Eye (tissue), 1 donor: Measurements from ENCODE around the gene FXYD7.
"Not testable (repeated sequence)": the region's sequence is repeated elsewhere in the genome, so short reads cannot be mapped to it uniquely, and the experiment has no call there.

ENCODE experiments used
- DNase-seq: peaks from one replicate; pipeline ENCODE4 v3.0.0-alpha.2; 2015

The FXYD7 gene

DNA sequence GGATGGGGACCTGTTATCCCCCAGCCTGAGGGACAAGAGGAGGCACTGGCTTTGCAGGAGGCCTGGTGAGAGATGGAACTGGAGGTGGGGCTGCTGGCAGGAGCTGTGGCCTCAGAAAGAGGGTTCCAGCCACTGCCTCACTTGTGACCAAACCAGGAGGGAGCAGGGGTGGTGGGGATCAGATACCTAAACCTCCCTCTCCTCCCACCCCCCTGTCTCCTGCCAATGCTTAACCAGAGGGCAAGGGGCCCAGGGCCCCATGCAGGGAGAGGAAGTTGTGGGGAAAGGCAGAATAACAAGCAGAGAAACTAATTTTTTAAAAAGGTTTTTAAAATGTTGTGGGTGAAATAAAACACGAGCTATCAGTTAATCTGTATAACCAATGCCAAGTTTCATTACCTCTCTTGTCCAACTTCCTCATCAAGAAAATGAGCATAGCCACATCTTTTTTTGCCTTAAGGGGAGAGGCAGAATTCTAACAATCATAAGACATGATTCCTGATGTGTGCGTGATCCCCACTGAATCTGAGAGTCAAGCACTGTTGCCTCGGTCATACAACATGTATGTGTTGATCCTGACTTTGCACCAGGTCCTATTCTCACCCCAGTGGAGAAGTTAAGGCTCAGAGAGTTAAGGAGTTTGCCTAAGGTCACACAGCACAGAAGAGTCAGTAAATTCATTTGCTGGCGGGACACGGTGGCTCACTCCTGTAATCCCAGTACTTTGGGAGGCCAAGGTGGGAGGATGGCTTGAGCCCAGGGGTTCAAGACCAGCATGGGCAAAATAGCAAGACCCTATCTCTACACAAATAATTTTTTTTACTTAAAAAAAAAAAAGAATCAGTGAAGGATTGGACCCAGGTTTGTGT is 24.4 kb downstream of the FXYD7 start:
- no peak for DNase-seq

DNA sequence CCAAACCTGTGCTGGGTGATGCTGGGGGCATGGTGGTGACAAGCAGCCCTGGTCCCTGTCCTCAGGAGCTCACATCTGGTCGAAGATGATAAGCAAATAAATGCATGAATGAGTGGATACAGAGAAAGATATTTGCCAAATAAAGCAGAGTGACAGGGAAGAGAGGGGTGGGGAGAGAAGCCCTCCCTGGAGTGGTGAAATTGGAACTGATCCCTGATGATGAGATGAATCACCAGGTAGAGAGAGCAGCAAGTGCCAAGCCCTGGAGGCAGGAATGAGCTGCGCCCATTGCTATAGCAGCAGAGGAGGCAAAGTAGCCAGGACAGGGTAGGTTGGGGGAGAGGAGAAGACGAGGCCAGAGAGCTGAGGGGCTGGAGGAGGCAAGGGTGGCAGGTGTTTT is 25.1 kb downstream of the FXYD7 start:
- DNase-seq, result no peak

DNA sequence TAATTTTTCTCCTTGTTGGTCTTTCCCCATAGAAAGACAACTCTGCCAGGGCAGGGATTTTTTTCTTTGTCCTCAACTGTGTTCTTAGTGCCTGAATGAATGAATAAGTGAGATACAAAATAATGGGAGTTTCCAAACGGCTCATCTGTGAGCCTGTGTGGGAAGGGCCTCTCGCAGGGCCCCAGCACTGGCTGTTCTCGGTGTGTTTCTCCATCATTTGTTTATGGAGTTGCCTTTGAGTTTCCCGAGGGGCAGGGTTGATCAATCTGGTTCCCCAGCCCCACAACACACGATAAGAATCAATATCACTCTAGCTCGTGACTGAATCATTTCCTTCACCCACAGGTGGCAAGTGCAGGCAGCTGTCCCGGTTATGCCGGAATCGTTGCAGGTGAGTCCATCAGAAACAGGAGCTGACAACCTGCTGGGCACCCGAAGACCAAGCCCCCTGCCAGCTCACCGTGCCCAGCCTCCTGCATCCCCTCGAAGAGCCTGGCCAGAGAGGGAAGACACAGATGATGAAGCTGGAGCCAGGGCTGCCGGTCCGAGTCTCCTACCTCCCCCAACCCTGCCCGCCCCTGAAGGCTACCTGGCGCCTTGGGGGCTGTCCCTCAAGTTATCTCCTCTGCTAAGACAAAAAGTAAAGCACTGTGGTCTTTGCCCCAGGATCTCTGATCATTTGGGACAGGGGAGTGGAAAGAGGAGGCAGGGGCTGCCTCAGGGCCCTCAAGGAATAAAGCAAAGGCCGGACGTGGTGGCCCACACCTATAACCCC is 26.4 kb downstream of the FXYD7 start:
- no peak for DNase-seq

DNA sequence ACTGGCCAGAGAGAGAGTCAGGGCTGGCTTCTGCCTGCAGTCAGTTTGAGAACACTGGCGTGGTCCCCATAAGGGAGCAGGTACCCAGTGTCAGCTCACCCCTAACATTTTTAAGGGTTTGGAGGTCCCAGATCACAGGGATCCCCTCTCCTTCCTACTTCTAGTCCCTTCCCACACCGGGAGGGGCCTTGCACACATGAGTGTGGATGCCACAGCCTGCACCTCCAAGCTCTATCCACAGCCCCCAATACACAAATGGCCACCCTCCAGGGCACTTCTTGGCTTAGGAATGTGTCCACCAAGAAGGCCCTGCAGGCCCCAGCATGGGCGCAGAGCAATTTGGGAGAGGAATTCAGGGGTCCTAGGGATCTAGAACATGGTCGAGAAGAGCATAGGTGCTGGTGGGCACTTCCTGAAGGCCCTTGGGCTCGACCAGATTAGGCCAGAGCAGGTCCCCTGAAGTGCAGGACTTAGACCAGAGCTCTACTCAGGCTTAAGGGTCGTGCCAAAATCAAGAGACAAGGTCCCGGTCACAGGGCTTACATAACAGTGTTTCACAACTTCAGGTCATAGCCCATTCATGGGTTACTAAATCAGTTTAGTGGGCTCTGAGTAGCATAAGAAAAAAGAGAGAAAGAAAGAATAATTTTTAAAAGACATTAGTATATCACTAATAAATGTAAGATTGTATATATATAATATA is 27.5 kb downstream of the FXYD7 start:
- DNase-seq, result no peak

DNA sequence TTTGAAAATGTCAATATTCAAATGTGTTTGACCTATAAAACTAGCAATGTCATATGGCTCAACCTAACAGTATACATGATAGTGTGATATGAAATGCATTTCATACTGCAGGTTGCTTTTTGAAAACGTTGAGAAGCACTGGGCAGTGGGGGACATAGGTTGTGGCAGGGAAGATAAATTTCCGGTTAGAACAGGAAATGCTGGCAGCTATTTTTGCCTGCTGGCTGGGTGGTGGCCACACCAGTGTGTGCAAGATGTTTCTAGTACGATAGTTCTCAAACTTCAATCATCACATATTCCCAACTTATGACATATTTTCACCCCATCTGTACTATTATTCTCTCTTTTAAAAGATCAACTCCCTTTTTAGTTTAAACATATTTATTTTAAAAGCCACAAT is 28.7 kb downstream of the FXYD7 start:
- DNase-seq, result no peak

DNA sequence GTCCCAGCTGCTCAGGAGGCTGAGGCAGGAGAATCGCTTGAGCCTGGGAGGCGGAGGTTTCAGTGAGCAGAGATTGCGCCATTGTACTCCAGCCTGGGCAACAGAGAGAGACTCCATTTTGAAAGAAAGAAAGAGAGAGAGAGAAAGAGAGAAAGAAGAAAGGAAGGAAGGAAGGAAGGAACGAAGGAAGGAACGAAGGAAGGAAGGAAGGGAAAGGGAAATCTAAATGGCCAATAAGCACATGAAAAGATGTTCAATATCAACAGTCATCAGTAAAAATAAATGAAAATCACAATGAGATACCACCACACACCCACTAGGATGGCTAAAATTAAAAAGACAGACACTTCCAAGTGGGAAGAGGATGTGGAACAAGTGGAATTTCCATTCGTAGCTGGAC is 31.2 kb downstream of the FXYD7 start:
- DNase-seq, result no peak

DNA sequence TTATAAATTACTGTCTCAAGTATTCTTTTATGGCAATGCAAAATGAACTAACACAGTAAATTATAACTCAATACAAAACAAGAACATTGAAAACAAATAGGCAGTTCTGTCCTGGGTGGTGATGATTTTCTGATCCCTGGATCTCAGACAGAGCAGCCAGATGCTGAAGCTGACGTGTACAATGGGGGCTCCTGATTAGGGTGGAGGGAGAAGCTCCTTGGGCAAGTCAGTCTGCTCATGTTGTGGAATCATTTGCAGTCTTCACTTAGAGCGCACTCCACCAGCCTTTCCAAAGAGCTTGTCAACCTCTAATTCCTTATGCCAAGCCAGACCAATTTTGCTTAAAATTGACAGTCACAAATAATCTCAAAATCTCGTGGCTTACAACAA is 33.1 kb downstream of the FXYD7 start:
- DNase-seq, result no peak

DNA sequence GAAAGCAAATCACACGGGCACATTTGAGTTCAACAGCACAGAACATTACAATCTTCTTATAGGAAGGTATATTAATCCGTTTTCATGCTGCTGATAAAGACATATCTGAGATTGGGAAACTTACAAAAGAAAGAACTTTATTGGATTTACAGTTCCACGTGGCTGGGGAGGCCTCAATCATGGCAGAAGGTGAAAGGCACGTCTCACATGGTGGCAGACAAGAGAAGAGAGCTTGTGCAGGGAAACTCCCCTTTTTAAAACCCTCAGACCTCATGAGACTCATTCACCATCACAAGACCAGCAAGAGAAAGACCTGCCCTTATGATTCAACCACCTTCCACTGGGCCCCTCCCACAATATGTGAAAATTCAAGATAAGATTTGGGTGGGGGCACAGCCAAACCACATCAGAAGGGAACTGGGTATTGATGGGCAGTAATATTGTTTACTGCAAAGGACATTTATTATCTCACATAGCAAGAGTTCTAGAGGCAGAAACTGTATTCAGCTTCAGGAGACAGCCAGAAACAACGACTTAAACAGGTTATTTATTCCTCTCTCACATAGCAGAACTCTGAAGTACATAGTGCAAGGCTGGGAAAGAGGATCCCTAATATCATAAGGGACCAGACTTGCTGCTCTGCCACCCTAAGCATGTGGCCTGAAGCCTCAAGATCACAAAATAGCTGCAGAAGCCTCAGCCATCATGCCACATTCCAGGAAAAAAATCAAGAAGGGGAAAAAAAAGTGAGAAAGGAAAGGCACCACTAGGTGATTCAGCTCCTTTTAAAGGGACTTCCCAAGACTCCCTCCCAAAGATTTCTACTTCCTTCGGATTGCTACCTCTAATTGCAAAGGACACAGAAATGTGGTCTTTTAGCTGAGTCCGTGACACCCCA is 34.6 kb downstream of the FXYD7 start:
- no peak for DNase-seq

DNA sequence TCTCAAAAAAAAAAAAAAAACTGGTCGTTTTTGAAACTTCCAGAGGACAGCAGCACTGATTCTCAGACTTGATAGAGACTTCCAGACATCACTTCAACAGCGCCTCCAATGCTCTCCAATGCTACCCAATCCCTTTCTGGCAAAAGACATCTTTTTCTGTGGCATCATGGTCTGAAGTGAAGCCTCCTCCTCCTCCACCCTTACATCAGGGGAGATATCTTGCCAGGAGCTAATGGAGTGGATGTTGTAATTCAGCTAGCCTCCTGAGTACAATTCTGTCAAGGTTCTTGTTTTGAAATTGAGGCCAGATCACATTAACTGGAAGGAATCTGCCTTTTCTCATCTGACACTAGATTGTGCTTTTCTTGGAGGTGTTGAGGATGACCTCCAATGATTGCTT is 35.6 kb downstream of the FXYD7 start:
- no peak for DNase-seq

DNA sequence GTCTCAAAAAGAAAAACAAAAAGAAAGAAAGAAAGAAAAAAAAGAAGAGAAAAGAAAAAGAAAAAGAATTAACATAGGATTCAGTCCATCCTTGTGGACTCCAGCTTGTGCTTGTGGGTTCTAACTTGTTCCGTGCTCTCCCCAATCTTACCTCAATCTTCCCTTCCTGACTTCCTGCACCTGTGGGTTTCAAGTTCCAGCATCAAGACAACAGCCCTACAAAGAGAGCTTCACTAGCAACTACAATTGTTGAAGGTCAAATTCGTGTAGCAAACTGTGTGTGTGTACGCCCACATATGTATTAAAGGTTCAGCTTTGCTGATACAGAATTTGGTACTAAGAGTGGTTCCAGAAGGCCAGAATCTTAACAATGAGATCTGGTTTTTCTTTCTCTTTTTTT is 36.8 kb downstream of the FXYD7 start:
- DNase-seq, result no peak

DNA sequence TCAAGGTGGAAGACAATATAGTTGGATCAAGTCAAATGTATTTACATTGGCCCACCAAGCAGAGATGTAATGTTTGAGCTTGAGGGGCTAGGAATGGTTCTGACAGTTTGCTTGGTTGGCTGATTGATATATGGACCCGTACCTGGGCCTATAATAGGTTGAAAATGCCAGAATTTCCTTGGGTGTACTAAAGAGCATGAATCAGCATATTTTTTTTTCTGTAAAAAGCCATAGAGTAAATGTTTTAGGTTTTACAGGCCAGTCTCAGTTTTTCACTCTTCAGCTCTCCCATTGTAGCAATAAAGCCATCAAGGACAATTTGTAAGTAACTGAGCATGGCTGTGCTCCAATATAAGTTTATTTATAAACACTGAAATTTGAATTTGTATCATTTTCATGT is 38.3 kb downstream of the FXYD7 start:
- DNase-seq, result no peak

DNA sequence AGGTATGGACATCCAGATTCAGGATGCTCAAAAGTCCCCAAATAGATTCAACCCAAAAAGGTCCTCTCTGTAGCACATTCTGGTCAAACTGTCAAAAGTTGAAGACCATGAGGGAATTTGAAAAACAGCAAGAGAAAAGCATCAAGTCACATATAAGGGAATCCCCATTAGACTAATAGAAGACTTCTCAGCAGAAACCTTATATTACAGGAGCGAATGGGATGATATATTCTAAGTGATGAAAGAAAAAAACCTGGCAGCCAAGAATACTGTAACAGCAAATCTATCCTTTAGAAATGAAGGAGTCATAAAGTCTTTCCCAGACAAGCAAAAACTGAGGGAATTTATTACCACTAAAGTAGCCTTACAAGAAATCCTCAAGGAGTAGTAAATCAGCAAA is 41.2 kb downstream of the FXYD7 start:
- DNase-seq, result no peak

DNA sequence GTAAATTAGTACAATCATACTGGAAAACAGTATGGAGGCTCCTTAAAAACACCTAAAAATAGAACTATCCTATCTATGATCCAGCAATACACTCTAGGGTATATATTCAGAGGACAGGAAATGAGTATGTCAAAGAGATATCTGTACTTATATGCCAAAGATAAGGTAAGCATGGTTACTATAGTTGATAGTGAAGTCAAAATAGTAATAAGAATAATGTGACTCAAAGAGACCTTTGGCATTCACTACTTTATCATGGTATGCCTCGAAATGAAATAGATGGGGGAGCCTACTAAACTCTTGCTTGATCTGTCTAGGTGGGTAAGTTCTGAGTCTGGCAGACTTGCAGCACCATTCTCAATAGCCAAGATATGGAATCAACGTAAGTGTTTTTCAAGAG is 41.8 kb downstream of the FXYD7 start:
- no peak for DNase-seq

DNA sequence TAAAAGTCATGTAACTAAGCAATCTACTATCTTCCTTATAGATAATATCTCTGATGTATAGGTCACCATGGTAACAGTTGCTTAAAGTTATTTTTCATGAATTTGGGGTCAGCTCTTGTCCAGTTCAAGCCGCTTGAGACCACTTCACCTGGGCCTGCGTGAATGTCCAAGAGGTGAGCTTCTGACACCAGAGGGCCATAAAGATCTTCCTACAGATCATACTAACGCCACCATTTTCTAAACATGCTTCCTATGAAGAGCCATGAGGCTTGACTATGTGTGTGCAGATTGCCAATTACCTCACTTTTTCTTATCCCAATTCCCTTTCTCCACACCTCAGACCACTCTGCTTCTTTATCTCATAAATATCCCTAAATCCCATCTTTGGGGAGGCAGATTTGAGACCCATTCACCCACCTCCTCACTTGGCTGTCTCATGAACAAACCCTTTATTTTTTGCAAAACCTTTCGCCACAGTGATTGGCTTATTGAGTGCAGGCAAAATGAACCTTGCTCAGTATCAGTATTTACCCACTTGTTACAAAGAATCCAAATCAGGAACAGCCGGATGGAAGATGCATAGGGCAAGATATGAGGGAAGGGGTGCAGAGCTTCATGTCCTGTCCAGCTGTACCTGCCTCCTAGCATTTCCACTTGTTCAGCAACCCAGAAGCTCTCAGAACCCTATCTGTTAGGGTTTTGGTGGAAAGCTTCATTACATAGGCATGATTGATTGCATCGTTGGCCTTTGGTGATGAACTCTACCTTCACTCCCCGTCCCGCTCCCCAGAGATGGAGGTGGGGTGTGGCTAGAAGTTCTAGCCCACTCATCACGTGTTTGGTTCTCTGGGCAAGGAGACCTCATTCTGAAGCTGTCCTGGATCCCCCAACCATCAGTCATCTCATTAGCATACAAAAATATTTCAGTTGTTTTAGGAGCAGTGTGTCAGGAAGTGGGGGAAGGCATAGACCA is 51.2 kb downstream of the FXYD7 start:
- DNase-seq, result no peak

DNA sequence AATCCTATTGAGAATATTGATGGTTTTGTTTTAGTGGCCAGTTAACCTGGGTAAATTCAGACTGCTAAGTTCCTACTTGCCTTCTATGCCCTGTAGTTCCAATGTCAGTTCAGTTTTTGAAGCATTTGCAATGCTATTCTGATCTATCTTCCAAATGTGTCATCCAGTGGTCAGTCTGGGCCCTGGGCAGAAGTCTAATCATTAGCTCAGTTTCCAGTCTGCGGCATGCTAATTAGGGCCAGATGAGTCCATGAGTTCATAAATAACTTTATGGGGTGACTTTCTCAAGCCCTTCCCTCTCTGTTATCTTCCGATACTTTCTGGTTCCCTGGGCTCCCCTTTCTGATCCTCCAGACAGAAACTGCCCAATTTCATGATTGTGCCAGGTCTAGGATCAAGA is 52.8 kb downstream of the FXYD7 start:
- no peak for DNase-seq

DNA sequence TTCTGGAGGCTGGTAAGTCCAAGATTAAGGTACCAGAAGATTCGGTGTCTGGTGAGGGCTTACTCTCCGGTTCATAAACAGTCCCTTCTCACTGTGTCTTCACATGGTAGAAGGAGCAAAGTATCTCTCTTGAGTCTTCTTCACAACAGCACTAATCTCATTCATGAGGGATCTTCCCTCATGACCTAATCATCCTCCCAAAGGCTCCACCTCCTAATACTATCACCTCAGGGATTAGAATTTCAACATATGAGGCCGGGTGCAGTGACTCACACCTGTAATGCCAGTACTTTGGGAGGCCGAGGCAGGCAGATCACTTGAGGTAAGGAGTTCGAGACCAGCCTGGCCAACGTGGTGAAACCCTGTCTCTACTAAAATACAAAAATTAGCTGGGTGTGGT is 53.8 kb downstream of the FXYD7 start:
- not testable (repeated sequence) for DNase-seq

DNA sequence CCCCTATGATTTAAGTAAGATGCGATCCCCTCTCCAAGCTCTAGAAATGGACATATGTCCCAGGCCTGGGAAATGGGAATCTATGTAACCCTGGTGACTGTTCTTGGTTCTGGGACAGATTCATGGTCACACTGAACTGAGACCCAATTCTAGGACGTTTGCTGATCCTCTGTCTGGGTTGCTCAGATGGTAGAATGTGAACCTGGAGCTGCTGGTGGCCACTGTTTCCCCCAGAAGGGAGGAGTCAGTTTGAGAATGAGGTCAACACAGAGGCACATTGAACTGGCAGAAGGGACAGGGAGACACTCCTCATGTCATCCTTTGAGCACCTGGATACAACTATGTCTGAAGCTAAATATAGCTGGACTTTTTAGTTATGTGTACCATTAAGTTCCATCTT is 56.4 kb downstream of the FXYD7 start:
- DNase-seq, result no peak

DNA sequence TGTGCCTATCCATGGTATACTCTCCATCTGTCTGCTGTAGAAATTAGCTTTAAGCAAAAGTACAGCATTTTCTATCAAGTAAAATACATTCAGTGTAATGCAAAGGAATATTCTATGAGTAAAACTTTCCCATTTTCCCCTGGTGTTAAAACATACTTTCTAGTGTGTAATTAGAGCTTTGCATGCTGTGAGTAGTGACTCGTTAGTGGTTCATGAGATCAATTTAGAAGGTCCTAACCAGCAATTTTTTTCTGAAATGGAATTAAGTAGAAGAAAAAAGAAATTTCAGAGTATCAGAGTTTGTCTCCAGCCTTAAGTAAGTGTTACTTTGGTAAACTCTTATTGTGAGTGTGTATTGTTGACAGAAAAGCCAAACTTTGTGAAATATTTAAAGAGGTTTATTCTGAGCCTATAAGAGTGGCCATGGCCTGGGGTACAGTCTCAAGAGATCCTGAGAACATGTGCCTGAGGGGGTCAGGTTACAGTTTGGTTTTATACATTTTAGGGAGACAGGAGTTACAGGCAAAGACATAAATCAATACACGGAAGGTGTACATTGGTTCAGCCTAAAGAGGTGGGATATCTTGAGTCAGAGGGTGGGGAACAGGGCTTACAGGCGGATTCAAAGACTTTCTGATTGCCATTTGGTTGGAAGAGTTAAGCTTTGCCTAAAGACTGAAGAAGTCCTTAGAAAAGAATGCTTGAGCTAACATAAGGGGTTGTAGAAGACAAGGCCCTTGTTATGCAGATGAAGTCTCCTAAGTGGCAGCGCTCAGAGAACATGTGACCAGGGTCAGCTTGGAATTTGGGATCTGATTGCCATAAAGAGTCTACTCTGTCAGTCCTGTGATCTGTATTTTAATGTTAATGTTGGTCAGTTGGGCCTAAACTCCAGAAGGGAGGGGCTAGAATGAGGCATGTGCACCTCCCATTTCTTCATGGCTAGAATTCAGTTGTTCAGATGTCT is 60.0 kb downstream of the FXYD7 start:
- DNase-seq, result no peak
